RKO (cell line): ENCODE data around the gene ABCD3.
"Not testable (repeated sequence)": the region's sequence is repeated elsewhere in the genome, so short reads cannot be mapped to it uniquely, and the experiment has no call there.

Experiments used
- DNase-seq: peaks from one replicate; pipeline ENCODE4 v3.0.0-alpha.2; 2016; ENCODE audit warnings: low spot score

Gene ABCD3

GRCh38 chr1:94417978-94418663, at the start of gene ABCD3:
TSS of gene ABCD3 (plus strand) at chr1:94418389. CDS start at chr1:94418479, 90 bp downstream.
- DNase-seq: peak; percentile 97

DNA sequence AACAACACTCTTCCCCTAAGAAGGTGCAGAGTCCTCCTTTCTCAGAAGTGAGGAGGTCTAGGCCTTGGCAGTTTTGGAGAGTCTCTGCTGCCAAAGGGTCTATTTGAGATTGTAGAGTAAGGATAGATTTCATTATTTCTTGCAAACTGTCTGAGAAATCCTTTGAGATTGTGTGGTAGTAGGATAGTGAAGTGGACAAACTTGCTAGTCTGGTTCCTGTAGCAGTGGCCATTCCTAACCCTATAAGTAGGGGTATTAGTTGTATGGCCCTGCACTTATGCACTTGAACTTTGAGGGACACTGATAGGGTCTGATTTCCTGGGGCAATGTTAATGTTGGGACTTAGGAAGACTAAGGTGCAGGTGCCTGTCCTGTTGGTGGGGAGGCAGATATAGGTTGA, 45.4 kb upstream of the ABCD3 start:
- not testable (repeated sequence) for DNase-seq

DNA sequence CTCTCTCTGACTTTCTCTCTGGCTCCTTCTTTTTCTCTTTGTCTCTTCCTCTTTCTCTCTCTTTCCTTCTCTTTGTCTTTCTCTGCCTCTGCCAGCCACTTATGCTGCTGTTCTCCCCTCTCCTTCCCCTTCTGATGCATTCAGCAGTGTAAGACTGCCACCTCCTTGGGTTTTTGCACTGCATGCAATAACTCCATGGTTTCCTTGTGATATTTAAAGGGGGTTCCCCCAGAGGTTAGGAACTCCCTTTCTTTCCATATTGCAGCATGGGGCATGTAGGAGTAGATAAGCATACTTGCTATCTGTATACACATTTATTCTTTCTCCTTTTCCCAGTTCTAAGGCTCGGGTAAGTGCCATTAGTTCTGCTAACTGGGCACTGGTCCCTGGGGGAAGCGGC, 44.9 kb upstream of the ABCD3 start:
- not testable (repeated sequence) for DNase-seq

GRCh38 chr1:94375666-94376065, 42.5 kb upstream of the ABCD3 start:
- not testable (repeated sequence) for DNase-seq

- DNase-seq: not testable (repeated sequence)
Measured at GRCh38 chr1:94378493-94378892, 39.7 kb upstream of the ABCD3 start.

GRCh38 chr1:94379615-94380014, 38.6 kb upstream of the ABCD3 start:
- DNase-seq: no peak

- DNase-seq: no peak
Measured at GRCh38 chr1:94382201-94382600, 36.0 kb upstream of the ABCD3 start.

DNA sequence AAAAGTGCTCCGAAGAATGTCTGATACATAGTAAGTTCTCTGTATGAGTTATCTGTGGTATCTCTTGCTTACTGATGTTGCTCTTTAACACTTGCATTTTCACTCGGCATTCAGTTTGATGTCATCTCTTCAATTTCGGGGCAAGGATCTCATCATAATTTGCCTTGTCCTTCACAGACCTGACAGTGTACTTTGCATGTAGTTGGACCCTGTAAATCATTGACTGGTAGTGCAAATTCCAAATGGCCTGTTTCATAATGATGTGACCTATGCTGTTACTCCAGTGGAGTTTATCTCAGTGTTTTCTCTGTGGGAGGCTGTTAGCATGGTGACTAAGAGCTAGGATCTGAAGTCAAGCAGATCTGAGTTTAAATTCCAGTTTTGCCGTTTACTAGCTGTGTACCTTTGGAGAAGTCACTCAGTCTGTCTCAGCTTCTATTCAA, 34.2 kb upstream of the ABCD3 start:
- DNase-seq: no peak

- no peak for DNase-seq
Measured at GRCh38 chr1:94384485-94385265, 33.5 kb upstream of the ABCD3 start.

- DNase-seq: no peak
Measured at GRCh38 chr1:94385308-94385929, 32.8 kb upstream of the ABCD3 start.

DNA sequence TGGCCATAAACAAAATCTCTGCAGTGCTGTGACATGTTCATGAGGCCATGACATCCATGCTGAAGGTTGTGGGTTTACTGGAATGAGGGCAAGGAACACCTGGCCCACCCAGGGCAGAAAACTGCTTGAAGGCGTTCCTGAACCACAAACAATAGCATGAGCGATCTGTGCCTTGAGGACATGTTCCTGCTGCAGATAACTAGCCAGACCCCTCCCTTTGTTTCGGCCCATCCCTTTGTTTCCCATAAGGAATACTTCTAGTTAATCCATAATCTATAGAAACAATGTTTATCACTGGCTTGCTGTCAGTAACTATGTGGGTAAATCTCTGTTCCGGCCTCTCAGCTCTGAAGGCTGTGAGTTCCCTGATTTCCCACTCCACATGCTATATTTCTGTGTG, 28.9 kb upstream of the ABCD3 start:
- DNase-seq: no peak

- DNase-seq: no peak
Measured at GRCh38 chr1:94394247-94394646, 23.9 kb upstream of the ABCD3 start.

DNA sequence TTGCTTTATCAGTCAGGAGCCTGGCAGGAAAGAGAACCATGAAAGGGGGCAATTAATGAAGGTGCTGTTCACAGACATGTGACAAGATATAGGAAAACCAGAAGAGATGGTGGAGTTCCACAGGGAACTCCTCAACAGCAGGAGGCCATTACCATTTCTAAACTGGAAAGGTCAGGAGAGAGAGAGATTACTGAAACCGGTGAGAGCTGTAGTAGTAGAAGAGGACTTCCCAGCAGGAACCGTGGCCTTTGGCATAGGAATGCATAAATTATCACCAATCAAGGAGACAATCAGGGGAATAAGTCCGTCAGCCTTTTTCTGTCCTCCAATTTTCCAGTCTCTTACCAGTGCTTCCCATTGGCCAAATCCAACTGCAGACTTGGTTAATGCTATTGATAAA, 23.0 kb upstream of the ABCD3 start:
- DNase-seq: no peak

- DNase-seq: no peak
Measured at GRCh38 chr1:94395748-94396309, 22.4 kb upstream of the ABCD3 start.

- DNase-seq: no peak
Measured at GRCh38 chr1:94396356-94397010, 21.7 kb upstream of the ABCD3 start.

GRCh38 chr1:94398356-94398755, 19.8 kb upstream of the ABCD3 start:
- DNase-seq: no peak

DNA sequence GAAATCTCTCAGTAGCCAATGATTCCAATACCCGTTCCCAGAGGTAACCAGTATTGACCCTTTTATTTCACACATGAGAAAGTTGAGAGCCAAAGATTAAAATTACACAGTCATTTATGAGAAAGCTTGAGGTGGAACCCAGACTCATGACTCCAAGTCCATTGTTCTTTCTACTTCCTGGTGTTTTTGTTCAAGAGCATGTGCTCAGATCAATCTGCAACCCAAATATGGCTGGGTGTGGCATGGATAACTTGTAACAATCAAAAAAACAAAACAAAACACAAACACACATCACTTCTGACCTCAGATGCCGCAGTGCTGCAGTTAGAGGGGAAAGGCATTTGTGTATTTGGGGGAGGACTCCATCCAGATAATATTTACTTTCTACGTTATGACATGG, 18.7 kb upstream of the ABCD3 start:
- no peak for DNase-seq

DNA sequence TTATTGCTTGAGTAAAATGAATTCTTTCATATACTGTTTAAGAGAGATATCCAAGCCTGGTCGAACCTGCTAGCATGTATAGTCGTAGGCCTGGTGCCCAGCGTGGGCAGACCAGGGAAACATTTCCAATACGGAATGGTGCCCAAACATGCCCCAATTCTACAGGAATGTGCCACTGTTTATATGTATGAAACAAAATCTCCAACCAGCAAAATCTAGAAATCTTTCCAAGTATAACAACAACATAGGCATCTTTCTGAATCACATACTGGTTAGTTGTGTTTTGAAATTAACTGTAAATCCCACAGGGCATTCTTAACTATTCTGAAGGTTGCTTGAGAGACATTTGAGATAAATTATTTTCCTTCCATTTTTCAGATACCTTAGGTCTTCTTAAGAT, 17.0 kb upstream of the ABCD3 start:
- no peak for DNase-seq

DNA sequence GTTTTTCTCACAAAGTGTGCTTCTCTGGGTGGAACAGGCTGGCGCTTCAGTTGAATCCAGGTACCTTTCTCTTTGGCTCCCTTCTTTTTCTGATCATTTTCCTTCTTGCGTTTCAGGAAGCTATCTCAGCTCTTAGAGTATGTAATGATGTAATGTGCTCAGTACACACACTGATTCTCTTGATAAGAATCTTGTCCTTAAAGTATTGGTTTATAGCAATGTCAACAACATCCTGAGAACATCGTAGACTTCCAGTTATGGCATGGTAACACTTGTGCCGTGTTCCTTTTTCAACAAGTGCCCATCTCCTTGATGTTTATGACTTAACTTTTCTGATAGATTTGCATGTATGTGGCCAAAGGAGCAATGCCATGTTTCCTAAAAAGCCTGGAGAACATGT, 11.7 kb upstream of the ABCD3 start:
- DNase-seq: no peak

- DNase-seq: no peak
Measured at GRCh38 chr1:94408104-94408830, 9.9 kb upstream of the ABCD3 start.

DNA sequence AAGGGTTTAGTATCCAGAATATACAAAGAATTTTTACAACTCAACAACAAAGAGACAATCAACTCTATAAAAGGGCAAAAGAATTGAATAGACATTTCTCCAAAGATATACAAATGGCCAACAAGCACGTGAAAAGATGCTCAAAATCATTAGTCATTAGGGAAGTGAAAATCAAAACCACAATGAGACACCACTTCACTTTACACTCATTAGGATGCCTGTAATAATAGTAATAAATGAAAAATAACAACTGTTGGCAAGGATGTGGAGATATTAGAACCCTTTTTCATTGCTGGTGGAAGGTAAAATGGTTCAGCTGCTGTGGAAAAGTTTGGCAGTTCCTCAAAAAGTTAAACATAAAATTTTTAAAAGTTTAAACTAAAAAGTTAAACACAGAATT, 7.0 kb upstream of the ABCD3 start:
- no peak for DNase-seq

- DNase-seq: no peak
Measured at GRCh38 chr1:94413311-94413710, 4.9 kb upstream of the ABCD3 start.
